GM19468 (cell line): ENCODE data around the gene FOXA1.

Experiments
- ATAC-seq: cut with Tn5 transposase; IDR thresholded peaks from one replicate; pipeline ENCODE4 v1.9.1; 2021; ENCODE audit warnings: mild to moderate bottlenecking, moderate library complexity, moderate number of reproducible peaks; ENCODE audit not compliant: unreplicated experiment; ENCODE audit errors: extremely low read depth

FOXA1 gene

GRCh38 chr14:37591311-37591940 is 3.6 kb downstream of the FOXA1 start:
- ATAC-seq: no peak

GRCh38 chr14:37590428-37591139 is 4.5 kb downstream of the FOXA1 start:
- ATAC-seq: no peak

GRCh38 chr14:37589715-37590427 is 5.2 kb downstream of the FOXA1 start:
- no peak for ATAC-seq

GRCh38 chr14:37588956-37589714 is 5.9 kb downstream of the FOXA1 start:
- ATAC-seq: no peak

- no peak for ATAC-seq
These were observed 6.4 kb downstream of the FOXA1 start for GRCh38 chr14:37588667-37588955.

- ATAC-seq: no peak
These were observed 7.0 kb downstream of the FOXA1 start for GRCh38 chr14:37587881-37588666.

GRCh38 chr14:37587131-37587803 is 7.8 kb downstream of the FOXA1 start:
- ATAC-seq: no peak

- ATAC-seq: no peak
These were observed 8.3 kb downstream of the FOXA1 start for GRCh38 chr14:37586797-37587130.

GRCh38 chr14:37585971-37586796 is 8.9 kb downstream of the FOXA1 start:
- no peak for ATAC-seq

GRCh38 chr14:37585101-37585511 is 9.9 kb downstream of the FOXA1 start:
- no peak for ATAC-seq

- no peak for ATAC-seq
These were observed 10.6 kb downstream of the FOXA1 start for GRCh38 chr14:37584211-37585100.

- ATAC-seq: no peak
These were observed 11.5 kb downstream of the FOXA1 start for GRCh38 chr14:37583358-37584210.

- ATAC-seq: no peak
These were observed 14.9 kb downstream of the FOXA1 start for GRCh38 chr14:37580146-37580545.

GRCh38 chr14:37579274-37579673 is 15.8 kb downstream of the FOXA1 start:
- ATAC-seq: no peak

GRCh38 chr14:37573356-37573755 is 21.7 kb downstream of the FOXA1 start:
- ATAC-seq: no peak

GRCh38 chr14:37571391-37571790 is 23.7 kb downstream of the FOXA1 start:
- no peak for ATAC-seq

- no peak for ATAC-seq
These were observed 25.3 kb downstream of the FOXA1 start for GRCh38 chr14:37569729-37570128.
